Suprapubic skin (tissue), 4 donors: ENCODE results near the gene SH2B3. TPM values are rescaled to one million over a fixed set of nuclear protein-coding genes. Genes with fewer than 3 reads are reported as not detected.

Experiments used
- DNase-seq, 2 donors: peaks; one replicate each; pipeline ENCODE4 v3.0.0-alpha.2; 2019; ENCODE audit warnings: low spot score in 2 of 2
- H3K27ac ChIP-seq: fragments of 200-600 bp; sonication (generic); one replicate; pipeline ENCODE4 v1.5.1; 2019
- H3K27me3 ChIP-seq: fragments of 200-600 bp; sonication (generic); one replicate; pipeline ENCODE4 v1.5.1; 2019
- H3K36me3 ChIP-seq: fragments of 200-600 bp; sonication (generic); one replicate; pipeline ENCODE4 v1.5.1; 2019
- H3K4me1 ChIP-seq: fragments of 200-600 bp; sonication (generic); one replicate; pipeline ENCODE4 v1.5.1; 2019
- H3K4me3 ChIP-seq: fragments of 200-600 bp; sonication (generic); one replicate; pipeline ENCODE4 v1.5.1; 2019; ENCODE audit warnings: mild to moderate bottlenecking
- H3K9me3 ChIP-seq: fragments of 200-600 bp; sonication (generic); one replicate; pipeline ENCODE4 v1.5.1; 2019
- CTCF ChIP-seq, 2 donors: fragments of 200-600 bp in 1 of 2; fragments of 450-650 bp in 1 of 2; sonication (generic) in 1 of 2; IDR thresholded peaks; one replicate each; pipeline ENCODE4 v1.5.1; 2016 to 2019; ENCODE audit warnings: antibody characterized with exemption in 2 of 2, mild to moderate bottlenecking in 1 of 2, moderate library complexity in 1 of 2
- EP300 ChIP-seq: sonication (generic); formaldehyde crosslinking; IDR thresholded peaks from one replicate; pipeline ENCODE4 v1.6.1; 2017; ENCODE audit warnings: antibody characterized with exemption
- POLR2A ChIP-seq, 2 donors: fragments of 450-650 bp; IDR thresholded peaks; one replicate each; pipeline ENCODE4 v1.6.1; 2017; ENCODE audit warnings: antibody characterized with exemption in 2 of 2, mild to moderate bottlenecking in 2 of 2, moderate library complexity in 2 of 2
- POLR2AphosphoS5 ChIP-seq, 3 donors: sonication (generic); formaldehyde crosslinking; IDR thresholded peaks; one replicate each; pipeline ENCODE4 v1.6.1; 2017; ENCODE audit warnings: antibody characterized with exemption in 3 of 3
- WGBS: methylation state at CpG from one replicate; pipeline ENCODE4 v1.1.5; 2018; 5-methylcytosine and 5-hydroxymethylcytosine counted together
- total RNA-seq, 4 donors: library from RNA; depleted of rRNA; stranded (reverse); fragments of >200 nt; gene quantifications; one replicate each; pipeline ENCODE4 v1.1.0, GENCODE V29; 2016

SH2B3 gene
- total RNA-seq, 4 donors from 2014 or later: 3.4 to 7.1 (median 4.2) TPM

DNA sequence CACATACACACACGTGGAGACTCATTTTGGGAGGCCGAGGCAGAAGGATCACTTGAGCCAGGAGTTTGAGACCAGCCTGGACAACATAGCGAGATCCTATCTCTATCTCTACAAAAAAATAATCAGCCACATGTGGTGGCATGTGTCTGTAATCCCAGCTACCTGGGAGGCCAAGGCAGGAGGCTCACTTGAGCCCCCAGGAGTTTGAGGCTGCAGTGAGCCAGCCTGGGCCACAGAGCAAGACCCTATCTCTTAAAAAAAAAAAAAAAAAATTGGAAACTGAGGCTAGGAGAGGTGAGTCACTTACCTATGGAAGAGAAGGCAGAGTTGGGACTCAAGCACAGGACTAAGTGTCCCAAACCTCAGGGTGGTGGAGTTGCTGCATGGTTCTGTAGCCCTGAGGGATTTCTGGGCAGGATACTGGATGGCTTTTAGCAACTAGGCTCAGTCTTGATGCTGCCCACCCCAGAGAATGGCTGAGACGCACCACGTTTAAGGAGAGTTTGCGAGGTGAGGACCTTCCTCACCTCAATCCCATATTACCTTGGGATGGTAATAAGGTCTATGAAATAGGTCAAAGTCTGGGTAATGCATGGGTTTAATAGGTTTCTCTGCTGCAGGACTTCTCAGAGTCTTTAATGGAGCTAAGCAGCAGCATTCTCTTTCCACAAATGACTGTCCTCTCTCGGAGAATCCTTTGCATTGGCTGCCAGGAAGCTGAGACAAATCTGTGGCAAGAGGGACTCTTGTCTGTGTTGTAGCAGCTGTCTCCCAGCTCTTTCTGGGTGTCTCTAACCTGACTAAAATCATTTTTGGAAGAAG lies 35.6 kb downstream of the SH2B3 start:
- peak in 1 of 2 donors; percentile 24 for DNase-seq
- Histone ChIP-seq H3K27me3 (no peaks in the 10 kb centered on the region), H3K9me3 (no peaks in the 10 kb centered on the region), H3K27ac (no peak overlapping the region), H3K36me3 (peaks cover 15% of the 10 kb centered on the region), H3K4me3 (no peak overlapping the region), H3K4me1 (peaks cover 73% of the 10 kb centered on the region)
- TF ChIP-seq POLR2A (IDR thresholded peaks at IDR 0.05): no peak
- TF ChIP-seq POLR2AphosphoS5 (IDR thresholded peaks at IDR 0.05): no peak
- WGBS: 77% methylated on average over 7 of the region's 7 CpGs

- DNase-seq: peak in 1 of 2 donors; percentile 59
- TF ChIP-seq POLR2A (IDR thresholded peaks at IDR 0.05) (no peak), CTCF (IDR thresholded peaks at IDR 0.05) (no peak), POLR2AphosphoS5 (IDR thresholded peaks at IDR 0.05) (no peak), EP300 (no peak)
- Histone ChIP-seq H3K27me3 (no peaks in the 10 kb centered on the region), H3K27ac (no peak overlapping the region), H3K4me3 (no peak overlapping the region), H3K9me3 (no peaks in the 10 kb centered on the region), H3K36me3 (peaks cover 27% of the 10 kb centered on the region), H3K4me1 (peaks cover 77% of the 10 kb centered on the region)
- WGBS: 60% methylated on average over 2 of the region's 10 CpGs
Observed at GRCh38 chr12:111442301-111443045, 36.8 kb downstream of the SH2B3 start.

DNA sequence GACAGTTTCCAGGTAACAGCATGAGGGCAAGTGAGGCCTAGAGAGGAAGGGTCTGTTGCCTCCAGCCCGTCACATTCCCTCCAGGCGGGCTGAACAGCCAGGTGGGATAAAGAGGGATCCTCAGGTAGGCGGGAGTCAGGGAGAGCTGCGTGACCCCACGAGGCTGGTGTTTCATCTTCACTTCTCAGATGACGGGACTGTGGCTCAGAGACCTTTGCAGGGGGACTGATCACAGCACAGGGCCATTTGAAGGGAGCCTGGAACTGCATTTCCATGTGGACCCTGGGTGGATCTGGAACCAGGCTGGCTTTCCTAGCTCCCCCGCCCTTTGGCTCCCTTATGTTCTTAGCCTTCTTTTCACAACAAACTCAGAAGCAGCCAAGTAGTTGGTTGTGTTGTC lies 37.4 kb downstream of the SH2B3 start:
- 96% methylated on average over 7 of the region's 7 CpGs for WGBS
- Histone ChIP-seq H3K9me3 (no peaks in the 10 kb centered on the region), H3K4me1 (peaks cover 71% of the 10 kb centered on the region), H3K27ac (no peak overlapping the region), H3K4me3 (no peak overlapping the region), H3K27me3 (no peaks in the 10 kb centered on the region), H3K36me3 (peaks cover 33% of the 10 kb centered on the region)
- TF ChIP-seq POLR2A (IDR thresholded peaks at IDR 0.05) (no peak), CTCF (IDR thresholded peaks at IDR 0.05) (no peak), EP300 (no peak), POLR2AphosphoS5 (IDR thresholded peaks at IDR 0.05) (no peak)
- DNase-seq: peak; percentile 38 to 53

- no peak for TF ChIP-seq POLR2A (IDR thresholded peaks at IDR 0.05)
- TF ChIP-seq EP300: no peak
- TF ChIP-seq CTCF (IDR thresholded peaks at IDR 0.05): no peak
- TF ChIP-seq POLR2AphosphoS5 (IDR thresholded peaks at IDR 0.05): no peak
- H3K27me3 ChIP-seq: no peaks in the 10 kb centered on the region
- peaks cover 66% of the 10 kb centered on the region for H3K4me1 ChIP-seq
- peak overlapping the region; percentile 45 for H3K27ac ChIP-seq
- H3K9me3 ChIP-seq: no peaks in the 10 kb centered on the region
- no peak overlapping the region for H3K4me3 ChIP-seq
- 76% methylated on average over 7 of the region's 7 CpGs for WGBS
- peak; percentile 49 to 56 for DNase-seq
- peaks cover 38% of the 10 kb centered on the region for H3K36me3 ChIP-seq
Observed at GRCh38 chr12:111443586-111443985, 37.9 kb downstream of the SH2B3 start.

- DNase-seq: peak in 1 of 2 donors; percentile 75
- H3K4me3 ChIP-seq: no peak overlapping the region
- no peaks in the 10 kb centered on the region for H3K27me3 ChIP-seq
- no peaks in the 10 kb centered on the region for H3K9me3 ChIP-seq
- WGBS: 89% methylated on average over 3 of the region's 8 CpGs
- H3K4me1 ChIP-seq: peaks cover 72% of the 10 kb centered on the region
- TF ChIP-seq POLR2A (IDR thresholded peaks at IDR 0.05) (no peak), CTCF (IDR thresholded peaks at IDR 0.05) (no peak), EP300 (no peak), POLR2AphosphoS5 (IDR thresholded peaks at IDR 0.05) (no peak)
- H3K36me3 ChIP-seq: peaks cover 46% of the 10 kb centered on the region
- H3K27ac ChIP-seq: peak overlapping the region; percentile 45
Observed at GRCh38 chr12:111444314-111444924, 38.7 kb downstream of the SH2B3 start.
